COR-L47 (cell line): Measurements from ENCODE around the gene OR2Z1.

ENCODE experiments used
- DNase-seq: peaks from one replicate; lab custom pipeline; 2025; lab: John Stamatoyannopoulos, UW

The OR2Z1 gene

GRCh38 chr19:8721334-8721733, at the start of gene OR2Z1:
TSS of gene OR2Z1 (plus strand) at chr19:8721634. CDS start at chr19:8731029, 9,395 bp downstream.
- DNase-seq: no peak

GRCh38 chr19:8673276-8673891, 48.0 kb upstream of the OR2Z1 start:
- DNase-seq: no peak

GRCh38 chr19:8675066-8675465, 46.4 kb upstream of the OR2Z1 start:
- no peak for DNase-seq

GRCh38 chr19:8678244-8678807, 43.1 kb upstream of the OR2Z1 start:
- no peak for DNase-seq

GRCh38 chr19:8680676-8681344, 40.6 kb upstream of the OR2Z1 start:
- DNase-seq: no peak

- no peak for DNase-seq
These were observed 39.9 kb upstream of the OR2Z1 start for GRCh38 chr19:8681345-8682029.

GRCh38 chr19:8682472-8682871, 39.0 kb upstream of the OR2Z1 start:
- no peak for DNase-seq

- DNase-seq: no peak
These were observed 38.5 kb upstream of the OR2Z1 start for GRCh38 chr19:8682931-8683330.

- DNase-seq: no peak
These were observed 37.2 kb upstream of the OR2Z1 start for GRCh38 chr19:8684001-8684902.

- DNase-seq: no peak
These were observed 34.9 kb upstream of the OR2Z1 start for GRCh38 chr19:8686549-8686948.

GRCh38 chr19:8688930-8689329, 32.5 kb upstream of the OR2Z1 start:
- no peak for DNase-seq

GRCh38 chr19:8690753-8691539, 30.5 kb upstream of the OR2Z1 start:
- DNase-seq: no peak

GRCh38 chr19:8695501-8695900, 25.9 kb upstream of the OR2Z1 start:
- no peak for DNase-seq

GRCh38 chr19:8695911-8696310, 25.5 kb upstream of the OR2Z1 start:
- no peak for DNase-seq

GRCh38 chr19:8696993-8697392, 24.4 kb upstream of the OR2Z1 start:
- no peak for DNase-seq

- no peak for DNase-seq
These were observed 23.6 kb upstream of the OR2Z1 start for GRCh38 chr19:8697671-8698432.

GRCh38 chr19:8698433-8699063, 22.9 kb upstream of the OR2Z1 start, which contains the start of gene ACTL9:
TSS of gene ACTL9 (minus strand) at chr19:8698795. CDS start at chr19:8698701, 94 bp downstream.
- no peak for DNase-seq

- no peak for DNase-seq
These were observed 21.5 kb upstream of the OR2Z1 start for GRCh38 chr19:8699908-8700307.

- no peak for DNase-seq
These were observed 20.5 kb upstream of the OR2Z1 start for GRCh38 chr19:8700956-8701355.

- DNase-seq: no peak
These were observed 19.1 kb upstream of the OR2Z1 start for GRCh38 chr19:8702350-8702749.
